PC-3 (cell line): ENCODE results near the gene CHI3L2. TPM values are rescaled to one million over a fixed set of nuclear protein-coding genes. Genes with fewer than 3 reads are reported as not detected.

Experiments used
- ATAC-seq: fragments of 200-7000 bp; cut with Tn5 transposase; 2 replicates; pipeline ENCODE4 v1.9.1; 2020; ENCODE audit warnings: mild to moderate bottlenecking, moderate library complexity
- BruUV-seq: library from RNA; stranded (reverse); fragments of 400-500 nt; replicated peaks from 2 replicates; lab custom pipeline; 2021; lab: Mats Ljungman, UMichigan
- CTCF ChIA-PET: fragments of 300-600 bp; sonication (Branson Sonifier 250); formaldehyde crosslinking; loops from one replicate; lab custom pipeline; 2022; ENCODE audit warnings: antibody characterized with exemption; lab: Charles Lee
- POLR2A ChIA-PET: fragments of 300-600 bp; sonication (Branson Sonifier 250); formaldehyde crosslinking; loops from one replicate; lab custom pipeline; 2022; ENCODE audit warnings: antibody characterized with exemption; ENCODE audit not compliant: unreplicated experiment; lab: Charles Lee
- DNase-seq: peaks from one replicate; pipeline ENCODE4 v3.0.0-alpha.2; 2015
- H2AFZ ChIP-seq: fragments of 300-600 bp; sonication (generic); 2 replicates; pipeline ENCODE4 v1.6.0; 2016; ENCODE audit warnings: antibody characterized with exemption, low read length
- H3F3A ChIP-seq: fragments of 300-600 bp; sonication (generic); one replicate; pipeline ENCODE4 v1.6.0; 2017; ENCODE audit warnings: antibody characterized with exemption, low read length, control low read depth, mild to moderate bottlenecking; ENCODE audit not compliant: unreplicated experiment
- H3K27ac ChIP-seq: fragments of 300-600 bp; sonication (generic); 2 replicates; pipeline ENCODE4 v1.5.1; 2016; ENCODE audit warnings: mild to moderate bottlenecking, low read length
- H3K27me3 ChIP-seq: fragments of 300-600 bp; sonication (generic); 2 replicates; pipeline ENCODE4 v1.6.1; 2016; ENCODE audit warnings: low read length, mixed read lengths
- H3K36me3 ChIP-seq: fragments of 300-600 bp; sonication (generic); 2 replicates; pipeline ENCODE4 v1.6.1; 2016; ENCODE audit warnings: low read depth, mixed run types, low read length, mixed read lengths
- H3K4me1 ChIP-seq: fragments of 300-600 bp; sonication (generic); 2 replicates; pipeline ENCODE4 v1.5.1; 2016; ENCODE audit warnings: low read length; ENCODE audit not compliant: insufficient read depth
- H3K4me2 ChIP-seq: fragments of 300-600 bp; sonication (generic); 2 replicates; pipeline ENCODE4 v1.6.0; 2016; ENCODE audit warnings: low read length
- H3K4me3 ChIP-seq: fragments of 300-600 bp; sonication (generic); 2 replicates; pipeline ENCODE4 v1.5.1; 2016; ENCODE audit warnings: mild to moderate bottlenecking, low read length, mixed read lengths
- H3K79me2 ChIP-seq: fragments of 300-600 bp; sonication (generic); 2 replicates; pipeline ENCODE4 v1.6.1; 2017; ENCODE audit warnings: low read length, mixed read lengths
- H3K9ac ChIP-seq: fragments of 300-600 bp; sonication (generic); 2 replicates; pipeline ENCODE4 v1.6.0; 2016; ENCODE audit warnings: mild to moderate bottlenecking, low read length
- H3K9me2 ChIP-seq: fragments of 300-600 bp; sonication (generic); replicated peaks from 2 replicates; pipeline ENCODE4 v1.6.1; 2016; ENCODE audit warnings: mixed run types, low read length, mixed read lengths
- H3K9me3 ChIP-seq: fragments of 300-600 bp; sonication (generic); 2 replicates; pipeline ENCODE4 v1.6.1; 2016; ENCODE audit warnings: low read length, mixed read lengths
- H4K20me1 ChIP-seq: fragments of 300-600 bp; sonication (generic); 2 replicates; pipeline ENCODE4 v1.6.1; 2016; ENCODE audit warnings: low read length, mixed read lengths
- EZH2 ChIP-seq: fragments of 300-600 bp; sonication (generic); IDR thresholded peaks from one replicate; pipeline ENCODE4 v1.6.1; 2017; ENCODE audit warnings: antibody characterized with exemption, mild to moderate bottlenecking, low read length; ENCODE audit not compliant: unreplicated experiment
- EZH2phosphoT487 ChIP-seq: fragments of 300-600 bp; sonication (generic); IDR thresholded peaks from 2 replicates; pipeline ENCODE4 v1.6.1; 2018; ENCODE audit warnings: mild to moderate bottlenecking, antibody characterized with exemption, low read length, borderline replicate concordance
- intact Hi-C: fragments of 100-400 bp; cut with micrococcal nuclease; formaldehyde crosslinking; loops from 2 replicates; pipeline ENCODE4 v1.9.0; 2023
- total RNA-seq: library from RNA; depleted of rRNA; stranded (reverse); fragments of >200 nt; gene quantifications from 2 replicates; pipeline ENCODE4 v1.2.3, GENCODE V29; 2014
- TF ChIP-seq, protein P1 (sequence below): fragments of 300-600 bp; sonication (generic); conservative IDR thresholded peaks from 2 replicates; pipeline ENCODE4 v1.5.1; 2017; ENCODE audit warnings: antibody characterized with exemption, low read depth, mild to moderate bottlenecking, low read length

The CHI3L2 gene
- total RNA-seq, 1 experiment from 2014 or later: 0.55 TPM

DNA sequence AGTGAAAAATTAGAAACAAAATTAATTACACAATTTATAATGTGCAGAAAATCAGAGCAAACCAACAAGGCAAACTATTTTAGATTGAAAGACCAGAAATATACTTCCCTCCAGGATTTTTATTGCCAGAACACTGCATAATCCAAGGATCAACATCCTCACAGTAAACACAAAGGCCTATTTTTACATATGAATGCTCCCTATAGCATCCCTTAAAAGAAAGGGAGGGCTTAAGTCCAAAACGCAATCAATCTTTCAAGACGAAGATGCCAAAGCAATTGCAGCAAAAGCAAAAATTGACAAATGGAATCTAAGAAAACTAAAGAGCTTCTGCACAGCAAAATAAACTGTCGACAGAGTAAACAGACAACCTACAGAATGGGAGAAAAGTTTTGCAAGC is 44.6 kb downstream of the CHI3L2 start:
- TF ChIP-seq EZH2phosphoT487 (no peak), EZH2 (no peak)
- TF ChIP-seq, protein P1, sequence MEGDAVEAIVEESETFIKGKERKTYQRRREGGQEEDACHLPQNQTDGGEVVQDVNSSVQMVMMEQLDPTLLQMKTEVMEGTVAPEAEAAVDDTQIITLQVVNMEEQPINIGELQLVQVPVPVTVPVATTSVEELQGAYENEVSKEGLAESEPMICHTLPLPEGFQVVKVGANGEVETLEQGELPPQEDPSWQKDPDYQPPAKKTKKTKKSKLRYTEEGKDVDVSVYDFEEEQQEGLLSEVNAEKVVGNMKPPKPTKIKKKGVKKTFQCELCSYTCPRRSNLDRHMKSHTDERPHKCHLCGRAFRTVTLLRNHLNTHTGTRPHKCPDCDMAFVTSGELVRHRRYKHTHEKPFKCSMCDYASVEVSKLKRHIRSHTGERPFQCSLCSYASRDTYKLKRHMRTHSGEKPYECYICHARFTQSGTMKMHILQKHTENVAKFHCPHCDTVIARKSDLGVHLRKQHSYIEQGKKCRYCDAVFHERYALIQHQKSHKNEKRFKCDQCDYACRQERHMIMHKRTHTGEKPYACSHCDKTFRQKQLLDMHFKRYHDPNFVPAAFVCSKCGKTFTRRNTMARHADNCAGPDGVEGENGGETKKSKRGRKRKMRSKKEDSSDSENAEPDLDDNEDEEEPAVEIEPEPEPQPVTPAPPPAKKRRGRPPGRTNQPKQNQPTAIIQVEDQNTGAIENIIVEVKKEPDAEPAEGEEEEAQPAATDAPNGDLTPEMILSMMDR: no peak
- no peak overlapping the region for H3K27ac ChIP-seq
- no peaks in the 10 kb centered on the region for H4K20me1 ChIP-seq
- H3K9me3 ChIP-seq: no peaks in the 10 kb centered on the region
- intact Hi-C loops: no loop called here
- no peak overlapping the region for H3K4me3 ChIP-seq
- no TSS peak for BruUV-seq
- H3F3A ChIP-seq: peaks cover 11% of the 10 kb centered on the region
- peaks cover 22% of the 10 kb centered on the region for H3K4me1 ChIP-seq
- no peak for ATAC-seq
- CTCF ChIA-PET: no interaction called here
- H3K9ac ChIP-seq: no peak overlapping the region
- no peak overlapping the region for H2AFZ ChIP-seq
- H3K9me2 ChIP-seq: no peaks in the 10 kb centered on the region
- no peak overlapping the region for H3K4me2 ChIP-seq
- H3K36me3 ChIP-seq: no peaks in the 10 kb centered on the region
- POLR2A ChIA-PET: no interaction called here
- no peaks in the 10 kb centered on the region for H3K79me2 ChIP-seq
- DNase-seq: no peak
- no peaks in the 10 kb centered on the region for H3K27me3 ChIP-seq

DNA sequence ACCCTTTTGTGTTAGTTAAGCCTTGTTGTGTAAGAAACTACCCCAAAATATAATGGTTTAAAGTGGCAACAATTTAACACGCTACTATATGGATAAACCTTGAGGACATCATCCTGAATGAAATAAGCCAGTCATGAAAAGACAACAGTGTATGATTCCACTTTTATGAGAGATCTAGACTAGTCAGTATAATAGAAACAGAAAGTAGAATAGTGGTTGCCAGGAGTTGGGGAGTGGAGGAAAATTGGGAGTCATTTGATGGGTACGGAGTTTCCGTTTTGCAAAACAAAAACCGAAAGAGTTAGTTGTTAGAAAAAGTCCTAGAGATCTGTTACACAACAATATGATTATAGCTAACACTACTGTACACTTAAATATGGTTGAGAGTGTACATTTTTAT is 47.1 kb downstream of the CHI3L2 start:
- no peak for ATAC-seq
- Histone ChIP-seq H3K9me3 (no peaks in the 10 kb centered on the region), H3K4me2 (peak overlapping the region; percentile 17; the same call in 1 of the 2 replicates), H3K4me1 (peaks cover 22% of the 10 kb centered on the region), H3F3A (peaks cover 11% of the 10 kb centered on the region), H3K27me3 (no peaks in the 10 kb centered on the region), H3K9ac (no peak overlapping the region), H3K27ac (no peak overlapping the region), H3K4me3 (no peak overlapping the region), H3K9me2 (no peaks in the 10 kb centered on the region), H3K36me3 (no peaks in the 10 kb centered on the region), H4K20me1 (no peaks in the 10 kb centered on the region), H3K79me2 (no peaks in the 10 kb centered on the region), H2AFZ (no peak overlapping the region)
- CTCF ChIA-PET: no interaction called here
- BruUV-seq: no TSS peak
- TF ChIP-seq, protein P1: no peak
- TF ChIP-seq EZH2 (no peak), EZH2phosphoT487 (no peak)
- no peak for DNase-seq
- POLR2A ChIA-PET: no interaction called here
- intact Hi-C loops: no loop called here

DNA sequence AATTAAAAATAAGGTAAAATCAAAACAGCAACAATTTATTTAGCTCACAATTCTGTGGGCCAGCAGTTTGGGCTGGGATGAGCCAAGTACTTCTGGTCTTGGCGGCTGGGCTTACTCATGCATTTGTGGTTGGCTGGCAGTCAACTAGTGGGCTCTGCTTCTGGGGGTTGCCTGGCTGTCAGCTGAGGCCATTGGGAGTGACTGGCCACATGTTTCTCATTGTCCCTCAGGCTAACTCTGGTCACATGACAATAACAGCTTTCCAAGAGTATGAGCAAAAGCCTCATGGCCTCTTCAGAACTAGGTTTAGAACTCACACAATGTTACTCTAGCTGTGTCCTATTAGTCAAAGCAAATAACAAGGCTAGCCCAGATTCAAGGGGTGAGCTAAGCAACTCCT is 47.6 kb downstream of the CHI3L2 start:
- Histone ChIP-seq H3K36me3 (no peaks in the 10 kb centered on the region), H4K20me1 (no peaks in the 10 kb centered on the region), H3K4me1 (peaks cover 22% of the 10 kb centered on the region), H3K4me3 (no peak overlapping the region), H3K9me3 (no peaks in the 10 kb centered on the region), H3K9ac (no peak overlapping the region), H3K4me2 (peak overlapping the region; percentile 59), H3K27me3 (no peaks in the 10 kb centered on the region), H3F3A (peaks cover 11% of the 10 kb centered on the region), H3K27ac (peak overlapping the region; percentile 86), H3K9me2 (no peaks in the 10 kb centered on the region), H3K79me2 (no peaks in the 10 kb centered on the region), H2AFZ (no peak overlapping the region)
- CTCF ChIA-PET: no interaction called here
- intact Hi-C loops: no loop called here
- DNase-seq: peak; percentile 91
- BruUV-seq: no TSS peak
- TF ChIP-seq, protein P1: no peak
- no peak for TF ChIP-seq EZH2
- TF ChIP-seq EZH2phosphoT487: no peak
- POLR2A ChIA-PET: no interaction called here
- ATAC-seq: peak; percentile 78
